HG03039 (cell line): ENCODE data around the gene LRRC72.
A peak's percentile ranks its signal among the peaks of the same experiment; 100 is the strongest.
"Not testable (repeated sequence)": the region's sequence is repeated elsewhere in the genome, so short reads cannot be mapped to it uniquely, and the experiment has no call there.

Source experiments
- ATAC-seq: cut with Tn5 transposase; IDR thresholded peaks from one replicate; pipeline ENCODE4 v1.9.1; 2021; ENCODE audit warnings: mild to moderate bottlenecking, moderate library complexity; ENCODE audit not compliant: unreplicated experiment

The LRRC72 gene

GRCh38 chr7:16564909-16565426 is 38.3 kb downstream of the LRRC72 start:
- peak; percentile 70 for ATAC-seq

GRCh38 chr7:16571941-16572340 is 45.3 kb downstream of the LRRC72 start:
- no peak for ATAC-seq

GRCh38 chr7:16579216-16579615 is 52.6 kb downstream of the LRRC72 start:
- no peak for ATAC-seq

DNA sequence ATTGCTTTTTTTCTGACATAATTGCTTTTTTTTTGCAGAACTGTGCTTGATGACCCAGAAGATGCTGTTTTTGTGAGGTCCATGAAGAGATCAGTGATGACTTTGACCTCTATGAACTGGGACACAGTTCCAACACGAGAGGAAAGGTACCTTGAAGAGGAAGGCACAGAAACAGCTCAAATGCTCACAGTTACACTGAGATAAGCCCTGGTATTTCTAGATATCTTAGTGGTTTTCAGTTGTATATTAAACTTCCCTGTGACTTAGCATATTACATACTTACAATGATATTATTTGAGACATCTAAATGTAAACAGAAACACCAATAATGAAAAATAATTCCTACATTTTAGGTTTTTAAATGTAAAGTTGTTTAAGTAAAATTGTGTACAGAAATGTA is 54.7 kb downstream of the LRRC72 start:
- no peak for ATAC-seq

- no peak for ATAC-seq
These were observed 57.2 kb downstream of the LRRC72 start for GRCh38 chr7:16583834-16584233.

DNA sequence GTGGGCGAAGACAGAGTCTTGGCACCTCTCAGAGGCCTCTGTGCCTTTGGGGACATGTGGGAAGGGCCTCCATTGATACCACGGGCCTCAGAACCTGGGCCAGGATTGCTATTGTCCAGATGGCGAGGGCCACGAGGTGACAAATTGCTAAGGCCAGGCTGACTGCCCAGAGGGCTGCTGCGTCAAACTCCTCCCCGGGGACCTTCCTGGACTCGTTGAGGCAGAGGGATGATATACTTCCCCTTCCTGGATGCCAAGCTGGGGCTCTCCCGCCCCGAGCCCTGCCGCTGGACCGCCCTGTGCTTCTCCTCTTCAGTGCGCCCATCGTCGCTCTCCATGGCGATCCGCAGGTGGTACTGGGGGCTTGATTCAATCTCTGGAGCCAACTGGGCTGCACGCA is 58.9 kb downstream of the LRRC72 start:
- ATAC-seq = no peak

DNA sequence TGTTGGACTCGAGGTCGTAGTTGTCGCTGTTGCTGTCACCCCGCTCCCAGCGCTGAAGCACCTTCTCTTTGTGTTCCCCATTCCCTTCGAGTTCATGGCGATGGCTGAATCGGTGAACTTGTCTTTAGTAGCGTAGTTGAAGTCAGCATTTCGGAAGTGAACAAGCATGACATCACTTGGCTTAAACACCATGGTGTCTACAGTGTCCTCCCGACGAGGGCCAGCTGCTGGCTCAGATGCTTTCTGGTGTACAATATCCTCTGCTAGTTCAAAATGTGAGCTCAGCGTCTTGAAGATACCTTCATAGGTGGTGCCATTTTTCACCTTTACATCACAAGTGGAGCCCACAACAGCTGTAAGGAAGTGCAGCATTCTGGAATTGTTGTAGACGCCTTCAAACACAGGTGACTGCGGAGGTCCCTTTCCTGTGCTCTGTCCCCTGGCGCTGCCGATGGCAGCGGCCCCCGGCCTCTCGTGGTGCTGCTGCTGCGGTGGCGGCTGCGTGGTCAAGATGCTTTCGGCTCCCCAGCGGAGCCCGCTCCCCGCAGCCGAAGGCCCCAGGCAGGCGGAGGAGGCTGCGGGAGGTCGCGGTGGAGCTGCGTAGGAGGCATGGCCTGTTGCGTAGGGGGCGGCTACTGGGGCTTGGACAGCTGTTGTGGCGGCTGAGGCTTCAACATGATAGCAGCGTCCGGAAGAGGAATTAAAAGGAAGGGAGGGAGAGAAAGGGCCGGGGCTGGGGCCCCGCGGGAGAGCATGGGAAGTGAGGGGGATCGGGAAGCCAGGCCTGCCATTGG is 59.7 kb downstream of the LRRC72 start:
- no peak for ATAC-seq

DNA sequence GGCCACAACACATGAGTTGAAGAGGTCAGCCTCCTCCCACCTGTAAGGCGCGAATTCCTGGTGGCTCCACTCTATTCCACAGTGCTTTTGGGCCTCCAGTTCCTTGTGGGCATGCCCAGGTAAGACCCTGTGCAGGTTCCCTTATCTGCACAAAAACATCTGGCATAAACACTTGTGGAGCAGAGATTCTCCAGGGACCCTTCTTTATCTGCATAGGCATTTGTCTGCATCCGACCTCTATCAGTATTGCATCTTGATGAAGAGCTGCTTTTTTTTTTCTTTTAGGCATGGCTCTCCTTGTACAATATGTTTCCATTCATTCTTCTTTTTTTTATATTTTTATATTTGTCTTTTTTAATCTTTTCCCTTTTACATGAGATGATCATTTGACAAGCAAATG is 60.5 kb downstream of the LRRC72 start:
- no peak for ATAC-seq

DNA sequence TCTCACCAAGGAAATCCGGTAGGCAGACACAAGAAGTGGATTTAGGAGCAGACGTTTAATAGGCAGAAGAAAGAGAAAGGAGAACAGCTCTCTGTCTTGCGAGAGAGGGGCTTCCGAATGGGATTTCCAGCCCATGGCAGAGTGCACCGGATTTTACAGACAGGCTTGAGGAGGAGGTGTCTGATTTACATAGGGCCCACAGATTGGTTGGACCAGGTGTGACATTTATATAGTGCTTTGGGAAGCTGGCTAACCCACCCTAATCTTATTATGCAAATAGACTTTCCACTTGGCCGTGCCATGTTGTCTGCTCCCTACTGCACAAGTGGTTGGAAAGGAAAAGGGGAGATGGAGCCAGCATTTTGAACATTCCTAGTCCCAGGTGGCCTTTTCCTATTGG is 61.2 kb downstream of the LRRC72 start:
- no peak for ATAC-seq

- ATAC-seq = no peak
These were observed 63.3 kb downstream of the LRRC72 start for GRCh38 chr7:16589881-16590280.

- ATAC-seq = no peak
These were observed 63.8 kb downstream of the LRRC72 start for GRCh38 chr7:16590424-16590823.

DNA sequence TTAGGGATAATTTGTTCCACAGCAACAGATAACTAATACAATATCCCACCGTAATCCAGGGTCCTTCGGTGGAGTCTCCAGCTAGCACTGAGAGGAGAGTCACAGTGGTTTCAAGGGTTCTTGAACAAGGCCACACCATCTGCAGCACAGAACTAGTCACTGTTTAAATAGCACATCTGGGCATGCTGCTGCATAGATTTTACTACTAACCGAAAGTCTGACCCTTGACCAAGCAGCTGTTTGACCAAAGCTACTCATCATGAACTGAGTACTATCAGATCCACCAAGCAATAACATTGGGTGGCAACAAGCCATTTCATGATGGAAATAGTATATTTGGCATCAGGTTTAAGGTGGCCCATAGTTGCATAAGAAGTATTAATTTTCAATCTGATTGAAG is 65.8 kb downstream of the LRRC72 start:
- ATAC-seq = no peak

GRCh38 chr7:16594061-16594460 is 67.4 kb downstream of the LRRC72 start:
- ATAC-seq = no peak

DNA sequence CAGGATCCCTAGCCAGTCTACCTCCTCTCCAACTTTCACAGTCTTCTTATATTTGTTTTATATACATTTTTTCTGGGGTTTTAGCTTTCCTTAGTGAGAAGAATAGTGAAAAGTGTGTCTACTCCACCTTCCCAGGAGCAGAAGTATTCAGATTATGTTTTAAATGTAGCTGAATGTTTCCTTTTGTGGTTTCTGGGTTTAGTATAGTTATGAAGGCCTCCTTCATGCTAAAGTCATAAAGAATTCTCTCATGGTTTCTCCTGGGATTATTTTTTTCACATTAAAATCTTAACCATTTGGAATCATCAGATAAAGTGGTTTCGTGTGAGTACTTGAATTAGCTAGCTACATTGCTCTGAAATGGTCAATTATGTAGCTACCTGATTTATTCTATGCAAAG is 68.1 kb downstream of the LRRC72 start:
- no peak for ATAC-seq

DNA sequence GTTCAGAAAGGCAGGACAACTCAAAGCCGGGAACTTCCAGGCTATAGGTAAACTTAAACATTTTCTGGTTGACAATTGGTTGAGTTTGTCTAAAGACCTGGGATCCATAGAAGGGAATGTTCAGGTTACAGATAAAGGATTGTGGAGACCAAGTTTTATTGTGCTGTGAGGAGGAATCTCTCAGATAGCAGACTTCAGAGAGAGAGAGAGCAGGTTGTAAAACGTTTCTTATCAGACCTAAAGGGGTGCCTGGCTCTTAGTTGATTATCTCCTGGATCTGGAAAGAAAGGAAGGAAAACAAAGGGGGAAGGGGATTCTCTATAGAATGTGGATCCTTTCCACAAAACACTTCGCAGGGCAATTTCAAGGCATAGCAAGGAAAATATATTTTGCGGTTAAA is 69.0 kb downstream of the LRRC72 start:
- ATAC-seq = not testable (repeated sequence)

DNA sequence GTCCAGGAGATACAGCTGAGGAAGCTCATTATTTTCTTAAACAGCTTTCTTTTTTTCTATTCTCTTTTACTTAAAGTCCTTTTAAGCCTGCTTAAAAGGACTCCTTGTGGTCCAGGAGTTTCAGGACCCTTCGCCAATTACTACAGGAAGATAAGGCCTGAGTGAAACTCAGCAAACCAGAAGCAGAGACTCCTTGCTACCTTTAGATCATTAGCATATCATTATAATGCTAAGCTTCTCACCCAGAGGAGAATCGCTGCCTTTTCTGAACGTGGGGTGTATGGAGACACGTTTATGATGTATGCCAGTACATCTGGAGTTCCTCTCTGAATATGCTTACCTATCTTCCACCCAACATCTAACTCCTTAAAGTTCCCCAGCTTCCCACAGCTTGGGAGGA is 71.4 kb downstream of the LRRC72 start:
- no peak for ATAC-seq

- ATAC-seq = no peak
These were observed 73.2 kb downstream of the LRRC72 start for GRCh38 chr7:16599860-16600259.

DNA sequence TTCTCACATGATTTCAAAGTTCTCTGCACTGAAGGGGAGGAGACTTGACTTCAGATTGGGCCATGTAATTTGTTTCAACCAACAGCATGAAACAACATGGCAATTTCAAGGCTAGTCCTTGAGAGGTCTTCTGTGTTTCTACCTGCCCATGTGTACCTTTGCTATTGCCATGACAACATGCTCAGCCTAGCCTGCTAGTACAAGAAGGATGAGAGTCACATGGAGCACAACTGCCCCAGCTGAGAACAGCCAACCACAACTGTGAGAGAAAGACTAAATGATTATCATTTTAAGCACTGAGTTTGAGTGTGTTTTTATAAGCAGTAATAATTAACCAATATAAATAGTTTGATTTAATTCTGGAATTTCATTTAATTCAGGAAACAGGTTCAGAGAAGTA is 77.0 kb downstream of the LRRC72 start:
- ATAC-seq = no peak

- ATAC-seq = no peak
These were observed 77.4 kb downstream of the LRRC72 start for GRCh38 chr7:16604054-16604453.

- no peak for ATAC-seq
These were observed 80.1 kb downstream of the LRRC72 start for GRCh38 chr7:16606704-16607103.

- peak; percentile 83 for ATAC-seq
These were observed 83.3 kb downstream of the LRRC72 start for GRCh38 chr7:16609842-16610450.

GRCh38 chr7:16611711-16612110 is 85.1 kb downstream of the LRRC72 start:
- no peak for ATAC-seq
